ENCODE data around the gene FHL2. TPM values are rescaled to one million over a fixed set of nuclear protein-coding genes. Genes with fewer than 3 reads are reported as not detected.

The FHL2 gene
- total and polyA plus RNA-seq, 2 of the 13 experiments (the other 11 are each of a cell fraction or from before 2014, with no cell fraction given) = 1.9 to 74.8 TPM

DNA sequence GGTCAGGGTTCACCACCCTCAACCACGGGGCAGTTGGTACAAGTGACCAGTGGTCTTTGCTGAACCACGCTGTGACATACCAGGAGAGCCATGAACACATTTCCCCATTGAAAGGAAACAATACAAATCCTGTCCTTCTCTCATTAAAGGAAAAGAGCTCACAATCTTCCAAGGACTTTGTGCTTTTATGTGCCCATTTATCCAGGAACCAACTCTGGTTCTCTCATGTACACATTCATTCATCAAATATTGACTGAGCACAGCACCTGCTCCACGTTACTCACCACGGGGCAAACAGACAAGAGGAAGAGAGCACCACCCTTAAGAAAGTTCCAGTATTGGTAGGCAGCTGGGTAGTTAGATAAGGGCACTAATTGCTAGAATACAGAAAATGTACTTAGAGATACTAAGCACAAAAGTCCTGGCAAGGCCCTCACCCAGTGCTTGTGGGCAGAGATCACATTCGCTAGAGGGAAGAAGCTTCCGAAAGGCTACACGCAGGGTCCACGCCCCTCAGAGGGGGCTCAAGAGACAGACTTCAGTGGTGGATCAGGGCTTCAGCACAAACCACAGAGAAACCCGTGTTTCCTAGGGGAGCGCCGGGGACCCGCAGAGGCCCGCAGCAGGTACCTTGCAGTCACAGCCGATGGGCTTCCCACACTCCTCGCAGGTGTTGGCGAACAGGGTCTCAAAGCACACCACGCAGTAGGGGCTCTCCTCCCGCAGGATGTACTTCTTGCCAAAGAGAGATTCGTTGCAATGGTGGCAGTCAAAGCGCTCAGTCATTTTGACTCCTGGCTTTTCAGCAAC, 12.9 kb downstream of the FHL2 start (continued):
- TF ChIP-seq, protein P1, sequence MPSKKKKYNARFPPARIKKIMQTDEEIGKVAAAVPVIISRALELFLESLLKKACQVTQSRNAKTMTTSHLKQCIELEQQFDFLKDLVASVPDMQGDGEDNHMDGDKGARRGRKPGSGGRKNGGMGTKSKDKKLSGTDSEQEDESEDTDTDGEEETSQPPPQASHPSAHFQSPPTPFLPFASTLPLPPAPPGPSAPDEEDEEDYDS (CRISPR knock-in tag; IDR thresholded peaks at IDR 0.05) = no peak
- peak; percentile 62 for TF ChIP-seq ZNF629 (CRISPR knock-in tag; conservative IDR thresholded peaks at IDR 0.05)
- TF ChIP-seq ZNF546 (CRISPR knock-in tag; conservative IDR thresholded peaks at IDR 0.05) = no peak
- TF ChIP-seq, protein P2, sequence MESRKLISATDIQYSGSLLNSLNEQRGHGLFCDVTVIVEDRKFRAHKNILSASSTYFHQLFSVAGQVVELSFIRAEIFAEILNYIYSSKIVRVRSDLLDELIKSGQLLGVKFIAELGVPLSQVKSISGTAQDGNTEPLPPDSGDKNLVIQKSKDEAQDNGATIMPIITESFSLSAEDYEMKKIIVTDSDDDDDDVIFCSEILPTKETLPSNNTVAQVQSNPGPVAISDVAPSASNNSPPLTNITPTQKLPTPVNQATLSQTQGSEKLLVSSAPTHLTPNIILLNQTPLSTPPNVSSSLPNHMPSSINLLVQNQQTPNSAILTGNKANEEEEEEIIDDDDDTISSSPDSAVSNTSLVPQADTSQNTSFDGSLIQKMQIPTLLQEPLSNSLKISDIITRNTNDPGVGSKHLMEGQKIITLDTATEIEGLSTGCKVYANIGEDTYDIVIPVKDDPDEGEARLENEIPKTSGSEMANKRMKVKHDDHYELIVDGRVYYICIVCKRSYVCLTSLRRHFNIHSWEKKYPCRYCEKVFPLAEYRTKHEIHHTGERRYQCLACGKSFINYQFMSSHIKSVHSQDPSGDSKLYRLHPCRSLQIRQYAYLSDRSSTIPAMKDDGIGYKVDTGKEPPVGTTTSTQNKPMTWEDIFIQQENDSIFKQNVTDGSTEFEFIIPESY (CRISPR knock-in tag; IDR thresholded peaks at IDR 0.05) = 0 out of 2 replicates have a peak, but pooled peaks have one; percentile 1
- TF ChIP-seq, protein P3, sequence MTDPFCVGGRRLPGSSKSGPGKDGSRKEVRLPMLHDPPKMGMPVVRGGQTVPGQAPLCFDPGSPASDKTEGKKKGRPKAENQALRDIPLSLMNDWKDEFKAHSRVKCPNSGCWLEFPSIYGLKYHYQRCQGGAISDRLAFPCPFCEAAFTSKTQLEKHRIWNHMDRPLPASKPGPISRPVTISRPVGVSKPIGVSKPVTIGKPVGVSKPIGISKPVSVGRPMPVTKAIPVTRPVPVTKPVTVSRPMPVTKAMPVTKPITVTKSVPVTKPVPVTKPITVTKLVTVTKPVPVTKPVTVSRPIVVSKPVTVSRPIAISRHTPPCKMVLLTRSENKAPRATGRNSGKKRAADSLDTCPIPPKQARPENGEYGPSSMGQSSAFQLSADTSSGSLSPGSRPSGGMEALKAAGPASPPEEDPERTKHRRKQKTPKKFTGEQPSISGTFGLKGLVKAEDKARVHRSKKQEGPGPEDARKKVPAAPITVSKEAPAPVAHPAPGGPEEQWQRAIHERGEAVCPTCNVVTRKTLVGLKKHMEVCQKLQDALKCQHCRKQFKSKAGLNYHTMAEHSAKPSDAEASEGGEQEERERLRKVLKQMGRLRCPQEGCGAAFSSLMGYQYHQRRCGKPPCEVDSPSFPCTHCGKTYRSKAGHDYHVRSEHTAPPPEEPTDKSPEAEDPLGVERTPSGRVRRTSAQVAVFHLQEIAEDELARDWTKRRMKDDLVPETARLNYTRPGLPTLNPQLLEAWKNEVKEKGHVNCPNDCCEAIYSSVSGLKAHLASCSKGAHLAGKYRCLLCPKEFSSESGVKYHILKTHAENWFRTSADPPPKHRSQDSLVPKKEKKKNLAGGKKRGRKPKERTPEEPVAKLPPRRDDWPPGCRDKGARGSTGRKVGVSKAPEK (CRISPR knock-in tag; IDR thresholded peaks at IDR 0.05; ENCODE audit: borderline replicate concordance) = no peak
- TF ChIP-seq BCL6 (CRISPR knock-in tag; IDR thresholded peaks at IDR 0.05) = peak; percentile 22; the same call in 1 of the 2 replicates
- peak; percentile 30 for TF ChIP-seq ASH2L (IDR thresholded peaks at IDR 0.05; ENCODE audit: insufficient read length, low read depth, low read length)
- TF ChIP-seq KMT2A (CRISPR knock-in tag; IDR thresholded peaks at IDR 0.05) = no peak
- no peak for TF ChIP-seq NCOA1 (CRISPR knock-in tag; IDR thresholded peaks at IDR 0.05)
- TF ChIP-seq RFXAP (CRISPR knock-in tag; IDR thresholded peaks at IDR 0.05; ENCODE audit: borderline replicate concordance) = no peak
- TF ChIP-seq, protein P4, sequence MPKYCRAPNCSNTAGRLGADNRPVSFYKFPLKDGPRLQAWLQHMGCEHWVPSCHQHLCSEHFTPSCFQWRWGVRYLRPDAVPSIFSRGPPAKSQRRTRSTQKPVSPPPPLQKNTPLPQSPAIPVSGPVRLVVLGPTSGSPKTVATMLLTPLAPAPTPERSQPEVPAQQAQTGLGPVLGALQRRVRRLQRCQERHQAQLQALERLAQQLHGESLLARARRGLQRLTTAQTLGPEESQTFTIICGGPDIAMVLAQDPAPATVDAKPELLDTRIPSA (CRISPR knock-in tag; IDR thresholded peaks at IDR 0.05; ENCODE audit: borderline replicate concordance) = no peak
- 0 out of 2 replicates have a peak, but pooled peaks have one; percentile 57 for TF ChIP-seq ZNF75D (CRISPR knock-in tag; IDR thresholded peaks at IDR 0.05; ENCODE audit: borderline replicate concordance)
- TF ChIP-seq ZKSCAN8 (CRISPR knock-in tag; IDR thresholded peaks at IDR 0.05; ENCODE audit: borderline replicate concordance) = no peak
- no peak for TF ChIP-seq ZNF547 (CRISPR knock-in tag; IDR thresholded peaks at IDR 0.05)
- TF ChIP-seq, protein P5, sequence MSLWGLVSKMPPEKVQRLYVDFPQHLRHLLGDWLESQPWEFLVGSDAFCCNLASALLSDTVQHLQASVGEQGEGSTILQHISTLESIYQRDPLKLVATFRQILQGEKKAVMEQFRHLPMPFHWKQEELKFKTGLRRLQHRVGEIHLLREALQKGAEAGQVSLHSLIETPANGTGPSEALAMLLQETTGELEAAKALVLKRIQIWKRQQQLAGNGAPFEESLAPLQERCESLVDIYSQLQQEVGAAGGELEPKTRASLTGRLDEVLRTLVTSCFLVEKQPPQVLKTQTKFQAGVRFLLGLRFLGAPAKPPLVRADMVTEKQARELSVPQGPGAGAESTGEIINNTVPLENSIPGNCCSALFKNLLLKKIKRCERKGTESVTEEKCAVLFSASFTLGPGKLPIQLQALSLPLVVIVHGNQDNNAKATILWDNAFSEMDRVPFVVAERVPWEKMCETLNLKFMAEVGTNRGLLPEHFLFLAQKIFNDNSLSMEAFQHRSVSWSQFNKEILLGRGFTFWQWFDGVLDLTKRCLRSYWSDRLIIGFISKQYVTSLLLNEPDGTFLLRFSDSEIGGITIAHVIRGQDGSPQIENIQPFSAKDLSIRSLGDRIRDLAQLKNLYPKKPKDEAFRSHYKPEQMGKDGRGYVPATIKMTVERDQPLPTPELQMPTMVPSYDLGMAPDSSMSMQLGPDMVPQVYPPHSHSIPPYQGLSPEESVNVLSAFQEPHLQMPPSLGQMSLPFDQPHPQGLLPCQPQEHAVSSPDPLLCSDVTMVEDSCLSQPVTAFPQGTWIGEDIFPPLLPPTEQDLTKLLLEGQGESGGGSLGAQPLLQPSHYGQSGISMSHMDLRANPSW (CRISPR knock-in tag; IDR thresholded peaks at IDR 0.05; ENCODE audit: borderline replicate concordance) = no peak
- no peak; the same call in 1 of the 2 replicates for TF ChIP-seq KAT8 (CRISPR knock-in tag; IDR thresholded peaks at IDR 0.05)
- TF ChIP-seq ZNF782 (CRISPR knock-in tag; IDR thresholded peaks at IDR 0.05; ENCODE audit: borderline replicate concordance) = no peak
- no peak for TF ChIP-seq ZNF326 (CRISPR knock-in tag; IDR thresholded peaks at IDR 0.05; ENCODE audit: borderline replicate concordance)
- no peak for TF ChIP-seq HHEX (CRISPR knock-in tag; IDR thresholded peaks at IDR 0.05)
- TF ChIP-seq TEAD3 (CRISPR knock-in tag; optimal IDR thresholded peaks at IDR 0.05; ENCODE audit: borderline replicate concordance) = peak; percentile 64
- no peak for TF ChIP-seq TOE1 (CRISPR knock-in tag; IDR thresholded peaks at IDR 0.05)

Measured in HepG2 (cell line).